Measurements from ENCODE around the gene OR2L5.

Gene OR2L5

GRCh38 chr1:248007778-248008177 is 5.7 kb upstream of the OR2L5 start:
- no peak for ATAC-seq
- TF ChIP-seq BACH2 (CRISPR knock-in tag; IDR thresholded peaks at IDR 0.05; ENCODE audit: borderline replicate concordance) (peak; percentile 51; the same call in 1 of the 2 replicates), ZFP3 (CRISPR knock-in tag; IDR thresholded peaks at IDR 0.05) (no peak), CSDC2 (CRISPR knock-in tag; IDR thresholded peaks at IDR 0.05) (no peak), TCF4 (CRISPR knock-in tag; IDR thresholded peaks at IDR 0.05; ENCODE audit: borderline replicate concordance) (no peak), ARNTL (CRISPR knock-in tag; IDR thresholded peaks at IDR 0.05; ENCODE audit: borderline replicate concordance, low read depth) (no peak)

GRCh38 chr1:248009681-248010080 is 3.8 kb upstream of the OR2L5 start:
- no peak for TF ChIP-seq PPARA (CRISPR knock-in tag; IDR thresholded peaks at IDR 0.05; ENCODE audit: borderline replicate concordance)
- no peak for TF ChIP-seq BACH2 (CRISPR knock-in tag; IDR thresholded peaks at IDR 0.05; ENCODE audit: borderline replicate concordance)
- no peak for TF ChIP-seq TSHZ2 (CRISPR knock-in tag; IDR thresholded peaks at IDR 0.05)
- TF ChIP-seq ESRRG (CRISPR knock-in tag; IDR thresholded peaks at IDR 0.05), result no peak
- TF ChIP-seq ZC3H10 (CRISPR knock-in tag; IDR thresholded peaks at IDR 0.05), result no peak
- no peak for TF ChIP-seq ZFP3 (CRISPR knock-in tag; IDR thresholded peaks at IDR 0.05)
- TF ChIP-seq SNAI2 (CRISPR knock-in tag; IDR thresholded peaks at IDR 0.05), result no peak
- no peak for TF ChIP-seq ZNF565 (CRISPR knock-in tag; conservative IDR thresholded peaks at IDR 0.05; ENCODE audit: low read depth)
- TF ChIP-seq PATZ1 (CRISPR knock-in tag; IDR thresholded peaks at IDR 0.05; ENCODE audit: borderline replicate concordance), result no peak
- no peak for TF ChIP-seq CSRNP3 (CRISPR knock-in tag; IDR thresholded peaks at IDR 0.05)
- no peak for TF ChIP-seq CSDC2 (CRISPR knock-in tag; IDR thresholded peaks at IDR 0.05)
- no peak for TF ChIP-seq GLIS3 (CRISPR knock-in tag; IDR thresholded peaks at IDR 0.05)
- TF ChIP-seq CREB5 (CRISPR knock-in tag; IDR thresholded peaks at IDR 0.05; ENCODE audit: low read depth), result no peak
- TF ChIP-seq OSR1 (CRISPR knock-in tag; IDR thresholded peaks at IDR 0.05), result no peak
- TF ChIP-seq TOX (CRISPR knock-in tag; IDR thresholded peaks at IDR 0.05; ENCODE audit: borderline replicate concordance), result no peak
- no peak for ATAC-seq

- ATAC-seq, result no peak
- TF ChIP-seq RARB (CRISPR knock-in tag; IDR thresholded peaks at IDR 0.05), result no peak
- no peak for TF ChIP-seq TSHZ2 (CRISPR knock-in tag; IDR thresholded peaks at IDR 0.05)
- no peak for TF ChIP-seq PATZ1 (CRISPR knock-in tag; IDR thresholded peaks at IDR 0.05; ENCODE audit: borderline replicate concordance)
- no peak for TF ChIP-seq TOX (CRISPR knock-in tag; IDR thresholded peaks at IDR 0.05; ENCODE audit: borderline replicate concordance)
- no peak for TF ChIP-seq ARNTL (CRISPR knock-in tag; IDR thresholded peaks at IDR 0.05; ENCODE audit: borderline replicate concordance, low read depth)
- TF ChIP-seq ZC3H10 (CRISPR knock-in tag; IDR thresholded peaks at IDR 0.05), result no peak
- no peak for TF ChIP-seq ZNF8 (CRISPR knock-in tag; IDR thresholded peaks at IDR 0.05)
- no peak for TF ChIP-seq CSRNP3 (CRISPR knock-in tag; IDR thresholded peaks at IDR 0.05)
- no peak for TF ChIP-seq ZFP30 (CRISPR knock-in tag; IDR thresholded peaks at IDR 0.05)
These were observed 2.3 kb downstream of the OR2L5 start for GRCh38 chr1:248015803-248016202.
